Neuronal stem cell (in vitro differentiated cells): ENCODE measurements around the gene TAF6.

ENCODE experiments used
- DNase-seq: peaks from one replicate; pipeline ENCODE4 v3.0.0-alpha.2; 2013; ENCODE audit warnings: low spot score
- H2AFZ ChIP-seq: one replicate; pipeline ENCODE4 v1.6.1; 2013; ENCODE audit warnings: mild to moderate bottlenecking, low read length, inconsistent platforms
- H2AK5ac ChIP-seq: 2 replicates; pipeline ENCODE4 v1.6.1; 2013; ENCODE audit warnings: low read depth, mild to moderate bottlenecking, inconsistent platforms, low read length, moderate library complexity, mixed read lengths
- H2BK120ac ChIP-seq: 2 replicates; pipeline ENCODE4 v1.6.1; 2013; ENCODE audit warnings: low read depth, mild to moderate bottlenecking, inconsistent platforms, low read length, moderate library complexity, mixed read lengths
- H2BK12ac ChIP-seq: one replicate; pipeline ENCODE4 v1.6.1; 2013; ENCODE audit warnings: low read length, inconsistent platforms
- H2BK15ac ChIP-seq: 2 replicates; pipeline ENCODE4 v1.6.1; 2013; ENCODE audit warnings: mild to moderate bottlenecking, low read length, inconsistent platforms, mixed read lengths
- H2BK5ac ChIP-seq: one replicate; pipeline ENCODE4 v1.6.1; 2013; ENCODE audit warnings: inconsistent platforms, mild to moderate bottlenecking, low read length, moderate library complexity
- H3K14ac ChIP-seq: one replicate; pipeline ENCODE4 v1.6.1; 2013; ENCODE audit warnings: low read length, inconsistent platforms
- H3K18ac ChIP-seq: 2 replicates; pipeline ENCODE4 v1.6.1; 2013; ENCODE audit warnings: low read length, inconsistent platforms
- H3K23ac ChIP-seq: 2 replicates; pipeline ENCODE4 v1.6.1; 2013; ENCODE audit warnings: low read depth, mild to moderate bottlenecking, mixed read lengths, low read length, inconsistent platforms; ENCODE audit not compliant: poor library complexity
- H3K27ac ChIP-seq: replicated peaks from 3 replicates; pipeline ENCODE4 v1.5.1; 2013; ENCODE audit warnings: low read length, inconsistent platforms
- H3K27me3 ChIP-seq, 3 experiments: 2 replicates each; pipeline ENCODE4 v1.6.1; 2013; ENCODE audit warnings: low read length in 3 of 3, mild to moderate bottlenecking in 2 of 3, inconsistent platforms in 1 of 3, low read depth in 1 of 3, mixed read lengths in 1 of 3, moderate library complexity in 1 of 3; ENCODE audit not compliant: control insufficient read depth in 3 of 3, insufficient read depth in 3 of 3
- H3K36me3 ChIP-seq, 2 donors: replicated peaks in 1 of 2; 2 replicates each; pipeline ENCODE4 v1.6.1; 2013; ENCODE audit warnings: low read length in 2 of 2; ENCODE audit not compliant: control insufficient read depth in 2 of 2, insufficient read depth in 2 of 2
- H3K4ac ChIP-seq: 2 replicates; pipeline ENCODE4 v1.6.1; 2013; ENCODE audit warnings: inconsistent platforms, mild to moderate bottlenecking, low read length, moderate library complexity
- H3K4me1 ChIP-seq, 2 donors: 1 replicate in 1 of 2; 2 replicates in 1 of 2; pipeline ENCODE4 v1.6.1; 2013; ENCODE audit warnings: low read length in 2 of 2, low read depth in 1 of 2; ENCODE audit not compliant: control insufficient read depth in 2 of 2, insufficient read depth in 1 of 2
- H3K4me2 ChIP-seq: one replicate; pipeline ENCODE4 v1.6.1; 2013; ENCODE audit warnings: mild to moderate bottlenecking, low read length, inconsistent platforms; ENCODE audit not compliant: insufficient read depth, poor library complexity, severe bottlenecking
- H3K4me3 ChIP-seq, 2 donors: 2 replicates each; pipeline ENCODE4 v1.5.1; 2013; ENCODE audit warnings: low read length in 2 of 2, mild to moderate bottlenecking in 2 of 2, inconsistent platforms in 1 of 2, moderate library complexity in 1 of 2
- H3K79me1 ChIP-seq: one replicate; pipeline ENCODE4 v1.6.1; 2013; ENCODE audit warnings: low read depth, mild to moderate bottlenecking, inconsistent platforms, low read length, moderate library complexity
- H3K9ac ChIP-seq: one replicate; pipeline ENCODE4 v1.6.1; 2013; ENCODE audit warnings: mild to moderate bottlenecking, low read depth, low read length, inconsistent platforms; ENCODE audit not compliant: poor library complexity
- H3K9me3 ChIP-seq, 2 donors: replicated peaks in 1 of 2; 2 replicates each; pipeline versions ENCODE3 to v1.6.1; 2013; ENCODE audit warnings: low read length in 2 of 2, mild to moderate bottlenecking in 2 of 2, inconsistent platforms in 1 of 2, low read depth in 1 of 2, mixed read lengths in 1 of 2, moderate library complexity in 1 of 2; ENCODE audit not compliant: control insufficient read depth in 2 of 2, insufficient read depth in 1 of 2
- H4K8ac ChIP-seq: one replicate; pipeline ENCODE4 v1.6.1; 2013; ENCODE audit warnings: low read depth, mild to moderate bottlenecking, inconsistent platforms, low read length, moderate library complexity
- H4K91ac ChIP-seq: one replicate; pipeline ENCODE4 v1.6.1; 2013; ENCODE audit warnings: low read length, low read depth, mild to moderate bottlenecking, inconsistent platforms; ENCODE audit not compliant: poor library complexity
- WGBS, 2 donors: extraction: QIAGEN DNeasy Blood & Tissue Kit; methylation state at CpG; one replicate each; pipeline ENCODE4 v1.1.7; 2013; ENCODE audit warnings: missing lambda C conversion rate in 2 of 2, mixed read lengths in 1 of 2; ENCODE audit not compliant: insufficient read length in 2 of 2, insufficient replicate concordance in 1 of 2; ENCODE audit errors: extremely low coverage in 2 of 2; 5-methylcytosine and 5-hydroxymethylcytosine counted together

Gene TAF6

DNA sequence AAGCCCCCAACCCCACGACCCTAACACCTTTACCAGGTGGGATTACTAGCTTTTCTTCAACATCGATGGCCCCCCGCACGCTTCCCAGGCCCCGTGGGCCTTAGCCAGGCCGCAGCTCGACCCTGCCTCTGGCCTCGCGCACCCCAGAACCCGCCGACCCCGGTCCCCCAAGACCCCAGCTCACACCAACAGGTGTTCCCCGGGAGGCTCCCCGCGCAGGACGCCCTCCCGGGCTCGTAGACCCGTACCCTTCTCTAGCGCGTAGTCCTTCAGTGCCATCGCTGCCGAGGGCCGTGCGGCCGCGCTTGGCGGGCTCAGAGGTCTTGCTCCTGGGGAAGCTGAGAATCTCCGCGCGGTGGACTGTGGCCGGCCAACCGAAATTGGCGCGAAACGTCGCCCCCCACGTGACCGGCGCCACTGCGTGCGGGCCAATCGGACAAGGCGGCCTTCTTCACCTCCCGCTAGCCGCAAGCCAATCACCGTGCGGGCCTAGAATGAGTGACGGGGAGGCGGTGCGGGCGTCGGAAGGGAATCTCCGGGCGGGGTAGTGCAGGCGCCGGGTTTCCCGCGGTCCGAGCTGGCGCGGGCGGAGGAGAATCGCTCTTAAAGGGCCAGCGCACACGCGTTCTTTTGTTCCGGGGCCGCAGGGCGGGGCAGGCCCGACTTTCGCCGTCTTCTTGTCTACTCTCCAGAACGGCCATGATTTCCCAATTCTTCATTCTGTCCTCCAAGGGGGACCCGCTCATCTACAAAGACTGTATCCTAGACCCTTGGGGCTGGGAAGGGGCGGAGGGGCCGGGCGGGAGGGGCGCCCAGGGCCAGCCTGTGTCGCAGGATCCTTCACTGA is 17.9 kb downstream of the TAF6 start, which contains the start of the genes AP4M1 and MCM7:
Gene AP4M1 (plus strand): TSS at position 628 of the 847 bp plus-strand sequence. CDS start 72 bp downstream, at position 700.
Gene MCM7 (minus strand): TSS at position 382 of the 847 bp plus-strand sequence. CDS start 103 bp downstream, at position 279.
- no CpG with 5 or more reads among the region's 80 CpGs for WGBS, 2 donors
- peak within 1 kb of the TSS; percentile 99 for H4K91ac ChIP-seq
- peak within 1 kb of the TSS; percentile 99 for H3K9ac ChIP-seq
- peak; percentile 99 for DNase-seq
- no peaks in the 10 kb centered on the region for H3K9me3 ChIP-seq
- no peak within 1 kb of the TSS for H2BK15ac ChIP-seq
- H3K4me2 ChIP-seq, result peak within 1 kb of the TSS; percentile 69
- H3K4me3 ChIP-seq, result peak within 1 kb of the TSS; percentile 99
- peaks cover 39 to 69% of the 10 kb centered on the region in 2 donors for H3K36me3 ChIP-seq
- H2BK12ac ChIP-seq, result no peak within 1 kb of the TSS
- peak within 1 kb of the TSS; percentile 99 for H3K18ac ChIP-seq
- peak within 1 kb of the TSS; percentile 88 for H2AK5ac ChIP-seq
- peak within 1 kb of the TSS; percentile 80 for H3K4ac ChIP-seq
- H3K4me1 ChIP-seq, result peaks cover 10 to 20% of the 10 kb centered on the region in 2 donors
- peak within 1 kb of the TSS; percentile 92 for H2BK120ac ChIP-seq
- peak within 1 kb of the TSS; percentile 94 for H3K27ac ChIP-seq
- no peaks in the 10 kb centered on the region for H3K27me3 ChIP-seq
- H3K14ac ChIP-seq, result peak within 1 kb of the TSS; percentile 99
- peak within 1 kb of the TSS; percentile 86 for H3K23ac ChIP-seq
- peak within 1 kb of the TSS; percentile 88 for H2AFZ ChIP-seq
- H2BK5ac ChIP-seq, result peak within 1 kb of the TSS; percentile 94
- H4K8ac ChIP-seq, result no peak within 1 kb of the TSS
- H3K79me1 ChIP-seq, result peaks cover 8% of the 10 kb centered on the region

DNA sequence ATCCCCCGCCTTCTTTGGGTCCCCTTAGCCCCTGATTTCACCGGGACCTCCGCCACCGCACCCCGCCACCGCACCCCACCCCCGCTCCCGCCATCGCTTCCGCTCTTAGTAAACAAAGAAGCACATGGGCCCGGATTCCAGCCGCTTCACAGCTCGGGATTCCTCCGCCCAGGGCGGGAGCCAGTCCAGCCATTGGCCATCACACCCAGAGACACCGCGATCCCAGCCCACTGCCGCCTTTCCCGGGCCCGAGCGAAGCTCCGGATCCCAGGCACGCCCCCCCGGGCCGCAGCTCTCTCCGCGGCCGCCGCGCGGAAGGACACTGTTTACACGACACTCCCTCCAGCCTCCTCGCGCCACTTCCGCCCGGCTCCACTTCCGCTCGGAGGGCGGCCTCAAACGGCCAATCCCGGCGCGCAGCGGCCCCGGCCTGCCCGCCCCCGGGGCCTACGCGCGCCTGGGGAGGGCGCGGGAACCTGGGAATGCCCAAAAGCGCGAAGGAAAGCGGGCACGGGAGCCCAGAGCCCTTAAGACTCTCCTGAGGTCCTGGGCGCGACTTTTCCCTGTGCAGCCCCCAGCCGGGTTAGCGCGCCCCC is 18.6 kb downstream of the TAF6 start:
- Histone ChIP-seq H2BK120ac (peak overlapping the region; percentile 92), H4K91ac (peak overlapping the region; percentile 99), H3K4me1 (peaks cover 10 to 20% of the 10 kb centered on the region in 2 donors), H2BK15ac (no peak overlapping the region), H2AFZ (peak overlapping the region; percentile 70), H3K9ac (peak overlapping the region; percentile 99), H3K27ac (peak overlapping the region; percentile 88), H3K4me3 (peak overlapping the region; percentile 99), H2BK12ac (no peak overlapping the region), H3K79me1 (peaks cover 8% of the 10 kb centered on the region), H3K4me2 (peak overlapping the region; percentile 69), H2AK5ac (peak overlapping the region; percentile 88), H3K23ac (peak overlapping the region; percentile 34), H3K9me3 (no peaks in the 10 kb centered on the region), H3K4ac (no peak overlapping the region), H3K36me3 (peaks cover 43 to 69% of the 10 kb centered on the region in 2 donors), H4K8ac (no peak overlapping the region), H2BK5ac (peak overlapping the region; percentile 94), H3K14ac (peak overlapping the region; percentile 99), H3K18ac (peak overlapping the region; percentile 99), H3K27me3 (no peaks in the 10 kb centered on the region)
- peak; percentile 96 for DNase-seq
- WGBS, 2 donors, result no CpG with 5 or more reads among the region's 61 CpGs

DNA sequence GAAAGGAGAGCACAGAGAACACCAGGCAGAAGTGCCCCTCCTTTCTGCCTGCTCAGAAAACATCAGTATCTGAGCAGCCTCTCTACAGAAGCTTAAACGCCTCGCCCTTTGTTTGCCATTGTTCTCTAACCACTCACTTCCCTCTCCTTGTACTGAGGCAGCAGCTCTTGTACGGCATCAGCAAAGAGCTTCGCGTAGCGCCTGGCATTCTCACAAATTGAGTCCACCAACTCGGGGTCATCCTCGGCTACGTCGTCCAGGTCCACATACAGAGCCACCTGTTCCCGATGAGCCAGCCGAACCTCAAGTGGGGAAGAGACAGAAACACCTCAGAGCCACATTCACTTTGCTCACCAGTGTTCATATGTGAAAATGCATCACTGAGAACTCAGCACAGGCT is 19.7 kb downstream of the TAF6 start:
- Histone ChIP-seq H2BK12ac (no peak overlapping the region), H3K36me3 (peaks cover 50 to 69% of the 10 kb centered on the region in 2 donors), H4K8ac (no peak overlapping the region), H3K23ac (peak overlapping the region; percentile 16), H2AK5ac (peak overlapping the region; percentile 68), H3K4me3 (peak overlapping the region; percentile 99), H2BK120ac (no peak overlapping the region), H3K18ac (no peak overlapping the region), H3K27ac (no peak overlapping the region), H3K4me2 (peak overlapping the region; percentile 63), H3K9me3 (no peaks in the 10 kb centered on the region), H2AFZ (no peak overlapping the region), H3K4me1 (peaks cover 10 to 20% of the 10 kb centered on the region in 2 donors), H3K14ac (no peak overlapping the region), H2BK5ac (no peak overlapping the region), H3K27me3 (no peaks in the 10 kb centered on the region), H3K9ac (peak overlapping the region; percentile 53), H4K91ac (no peak overlapping the region), H3K79me1 (peaks cover 8% of the 10 kb centered on the region), H3K4ac (no peak overlapping the region), H2BK15ac (no peak overlapping the region)
- no CpG with 5 or more reads among the region's 12 CpGs for WGBS, 2 donors
- DNase-seq, result no peak

DNA sequence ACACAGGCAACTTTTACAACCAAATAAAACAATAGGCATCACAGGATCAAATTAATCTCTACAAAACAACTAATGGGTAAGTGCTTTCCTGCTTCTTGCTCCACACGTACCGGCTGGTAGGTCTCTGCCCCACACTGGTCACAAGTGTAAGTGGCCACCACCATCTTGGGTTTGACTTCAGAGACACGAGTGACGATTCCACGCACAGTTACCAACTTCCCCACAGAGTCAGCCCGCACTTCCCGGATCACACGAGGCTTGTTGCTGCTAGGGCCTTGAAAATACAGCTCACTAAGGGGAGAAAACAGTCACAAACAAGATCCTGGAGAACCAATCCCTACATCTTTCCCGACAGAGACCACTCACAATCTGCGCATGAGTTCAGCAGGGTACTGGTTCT is 20.2 kb downstream of the TAF6 start:
- no peak overlapping the region for H3K23ac ChIP-seq
- DNase-seq, result no peak
- H3K36me3 ChIP-seq, result peaks cover 54 to 71% of the 10 kb centered on the region in 2 donors
- no peak overlapping the region for H2BK15ac ChIP-seq
- peaks cover 10% of the 10 kb centered on the region for H3K79me1 ChIP-seq
- no peaks in the 10 kb centered on the region for H3K9me3 ChIP-seq
- H4K91ac ChIP-seq, result no peak overlapping the region
- H3K27ac ChIP-seq, result no peak overlapping the region
- H3K4me3 ChIP-seq, result peak overlapping the region in 1 of 2 donors; percentile 99
- no peak overlapping the region for H2AFZ ChIP-seq
- no peak overlapping the region for H4K8ac ChIP-seq
- H3K4me1 ChIP-seq, result peaks cover 10 to 20% of the 10 kb centered on the region in 2 donors
- H2BK12ac ChIP-seq, result no peak overlapping the region
- no peak overlapping the region for H3K4ac ChIP-seq
- peak overlapping the region; percentile 37 for H3K9ac ChIP-seq
- no peak overlapping the region for H3K18ac ChIP-seq
- no peak overlapping the region for H2AK5ac ChIP-seq
- H2BK5ac ChIP-seq, result no peak overlapping the region
- no peak overlapping the region for H2BK120ac ChIP-seq
- no peak overlapping the region for H3K14ac ChIP-seq
- WGBS, 2 donors, result no CpG with 5 or more reads among the region's 10 CpGs
- no peaks in the 10 kb centered on the region for H3K27me3 ChIP-seq
- no peak overlapping the region for H3K4me2 ChIP-seq
